GM19467 (cell line): ENCODE data around the gene NUDC.

Experiments used
- ATAC-seq: cut with Tn5 transposase; IDR thresholded peaks from one replicate; pipeline ENCODE4 v1.9.1; 2021; ENCODE audit warnings: mild to moderate bottlenecking, moderate library complexity; ENCODE audit not compliant: unreplicated experiment

Gene NUDC

DNA sequence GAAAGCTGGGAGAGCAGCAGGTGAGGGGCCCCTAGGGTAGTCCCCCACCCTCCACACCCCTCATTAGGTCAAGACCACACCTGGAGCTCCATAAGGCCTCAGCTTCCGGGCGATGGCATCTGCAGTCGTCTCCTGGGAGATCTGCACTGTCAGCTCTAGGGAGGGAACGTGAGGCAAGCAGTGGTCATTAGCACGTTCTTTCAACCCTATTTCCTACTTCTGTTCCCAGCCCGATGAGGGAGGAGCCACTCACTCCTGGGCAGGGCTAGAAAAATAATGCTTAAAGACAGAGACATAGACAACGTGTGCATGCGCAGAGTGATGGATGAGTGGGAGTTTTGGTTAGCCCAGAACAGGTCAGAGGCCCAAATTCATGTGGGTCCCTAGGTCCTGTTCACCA, 29.1 kb downstream of the NUDC start:
- no peak for ATAC-seq

DNA sequence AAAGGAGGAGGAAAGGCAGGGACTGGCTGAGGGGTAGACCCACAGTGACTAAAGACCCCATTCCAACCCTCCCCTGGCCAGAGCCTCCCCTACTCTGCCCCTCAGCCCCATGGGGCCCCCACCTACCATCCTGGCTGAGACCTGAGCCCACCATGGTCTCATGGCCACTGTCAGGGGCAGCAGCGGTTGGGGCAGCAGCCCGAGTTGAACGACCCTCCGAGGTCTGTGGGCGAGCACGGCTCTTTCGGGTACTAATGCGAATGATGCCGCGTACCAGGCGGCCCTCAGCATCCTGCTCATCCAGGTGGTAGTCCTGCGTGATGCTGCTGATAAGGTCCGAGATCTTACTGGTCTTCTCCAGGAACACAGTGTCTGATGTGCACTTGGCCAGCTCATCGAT, 29.7 kb downstream of the NUDC start:
- ATAC-seq: no peak

DNA sequence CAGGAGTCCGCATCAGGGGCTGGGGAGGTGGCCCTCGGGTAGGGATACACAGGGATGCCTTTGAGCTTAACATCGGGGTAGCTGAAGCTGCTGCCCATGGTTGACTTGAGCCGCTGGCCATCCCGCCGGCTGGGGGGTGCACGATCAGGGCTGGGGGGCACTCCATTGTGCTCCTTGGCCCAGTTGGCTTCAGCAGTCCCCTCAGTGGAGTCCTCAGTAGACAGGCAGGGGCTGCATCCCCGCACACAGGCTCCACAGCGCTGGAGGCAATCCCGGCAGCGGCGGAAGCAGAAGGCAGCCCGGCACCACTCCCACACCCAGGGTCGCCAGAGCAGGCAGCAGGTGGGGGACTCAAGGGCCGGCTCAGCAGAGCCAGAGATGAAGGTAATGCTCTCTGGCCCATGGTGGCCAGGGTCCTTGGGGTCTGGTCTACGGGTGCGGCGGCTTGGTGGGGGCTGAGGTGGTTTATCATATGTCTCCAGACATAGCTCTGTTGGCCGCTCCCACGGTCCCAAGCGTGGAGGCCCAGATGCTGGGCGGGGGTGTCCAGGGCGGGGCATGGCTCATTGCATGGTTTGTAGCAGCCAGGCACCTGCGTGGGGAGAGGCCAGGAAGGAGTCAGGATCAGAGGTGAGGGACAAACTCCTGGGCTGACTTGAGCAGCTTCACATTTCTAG, 30.4 kb downstream of the NUDC start:
- no peak for ATAC-seq

DNA sequence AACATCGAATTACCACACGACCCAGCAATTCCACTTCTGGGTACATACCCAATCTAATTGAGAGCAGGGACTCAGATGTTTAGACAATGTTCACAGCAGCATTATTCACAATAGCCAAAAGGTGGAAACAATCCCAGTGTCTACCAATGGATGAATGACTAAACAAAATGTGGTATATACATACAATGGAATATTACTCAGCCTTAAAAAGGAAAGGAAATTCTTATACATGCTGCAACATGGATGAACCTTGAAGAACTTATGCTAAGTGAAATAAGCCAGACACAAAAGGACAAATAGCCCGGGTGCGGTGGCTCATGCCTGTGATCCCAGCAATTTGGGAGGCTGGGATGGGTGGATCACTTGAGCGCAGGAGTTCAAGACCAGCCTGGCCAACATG, 31.8 kb downstream of the NUDC start:
- ATAC-seq: no peak

DNA sequence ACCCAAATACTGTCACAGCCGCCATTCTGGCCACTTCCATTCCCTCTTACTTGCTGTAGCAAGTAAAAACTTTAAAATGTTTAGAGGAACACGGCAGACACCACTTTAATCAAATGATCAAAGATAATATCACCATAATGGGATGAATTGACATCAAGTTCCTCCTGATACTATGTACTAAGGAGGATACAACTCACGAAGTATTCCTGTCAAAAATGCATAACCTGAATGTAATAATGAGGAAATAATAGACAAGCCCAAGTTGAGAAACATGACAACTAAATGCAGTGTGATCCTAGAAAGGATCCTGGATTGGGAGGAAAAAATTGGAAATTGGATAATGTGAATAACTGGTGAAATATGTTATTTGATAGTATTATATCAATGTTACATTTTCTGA, 34.8 kb downstream of the NUDC start:
- ATAC-seq: no peak

DNA sequence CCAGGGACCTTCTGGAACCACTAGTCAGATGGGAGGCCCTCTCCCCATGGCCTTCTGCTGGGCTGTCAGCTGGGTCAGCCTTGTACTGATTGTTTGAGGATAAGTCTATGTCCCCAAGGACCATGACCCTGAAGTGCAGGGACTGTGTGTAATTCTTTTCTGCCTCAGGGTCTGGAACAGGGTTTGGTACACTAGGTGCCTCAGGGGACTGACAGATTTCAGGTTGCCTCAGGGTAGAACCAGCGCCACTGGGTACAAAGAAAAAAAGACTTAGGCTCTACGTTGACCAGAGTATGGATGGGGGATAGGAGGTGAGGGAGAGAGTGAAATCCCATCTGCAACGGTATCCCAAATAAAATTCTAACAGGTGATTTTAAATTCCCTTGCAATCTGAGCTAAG, 35.8 kb downstream of the NUDC start:
- ATAC-seq: no peak

DNA sequence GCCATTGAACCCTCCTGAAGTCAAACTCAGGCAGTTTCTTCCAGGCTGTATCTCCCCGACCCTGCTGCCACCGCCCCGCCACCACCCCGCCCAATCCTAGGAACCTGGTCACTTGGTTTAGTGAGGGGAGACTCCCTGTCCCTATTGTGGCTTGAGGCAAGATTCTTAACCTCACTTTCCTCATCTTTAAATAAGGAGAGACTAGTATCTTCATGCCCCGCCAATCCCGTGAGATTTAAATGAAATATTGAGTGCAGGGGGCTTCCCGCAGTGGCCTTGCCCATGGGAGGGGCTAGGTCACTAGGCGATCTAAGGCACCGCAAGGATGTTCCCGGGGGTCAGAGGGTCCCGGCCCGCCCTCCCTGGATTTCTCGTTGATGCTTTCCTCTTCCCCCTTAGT, 37.7 kb downstream of the NUDC start:
- ATAC-seq: no peak

DNA sequence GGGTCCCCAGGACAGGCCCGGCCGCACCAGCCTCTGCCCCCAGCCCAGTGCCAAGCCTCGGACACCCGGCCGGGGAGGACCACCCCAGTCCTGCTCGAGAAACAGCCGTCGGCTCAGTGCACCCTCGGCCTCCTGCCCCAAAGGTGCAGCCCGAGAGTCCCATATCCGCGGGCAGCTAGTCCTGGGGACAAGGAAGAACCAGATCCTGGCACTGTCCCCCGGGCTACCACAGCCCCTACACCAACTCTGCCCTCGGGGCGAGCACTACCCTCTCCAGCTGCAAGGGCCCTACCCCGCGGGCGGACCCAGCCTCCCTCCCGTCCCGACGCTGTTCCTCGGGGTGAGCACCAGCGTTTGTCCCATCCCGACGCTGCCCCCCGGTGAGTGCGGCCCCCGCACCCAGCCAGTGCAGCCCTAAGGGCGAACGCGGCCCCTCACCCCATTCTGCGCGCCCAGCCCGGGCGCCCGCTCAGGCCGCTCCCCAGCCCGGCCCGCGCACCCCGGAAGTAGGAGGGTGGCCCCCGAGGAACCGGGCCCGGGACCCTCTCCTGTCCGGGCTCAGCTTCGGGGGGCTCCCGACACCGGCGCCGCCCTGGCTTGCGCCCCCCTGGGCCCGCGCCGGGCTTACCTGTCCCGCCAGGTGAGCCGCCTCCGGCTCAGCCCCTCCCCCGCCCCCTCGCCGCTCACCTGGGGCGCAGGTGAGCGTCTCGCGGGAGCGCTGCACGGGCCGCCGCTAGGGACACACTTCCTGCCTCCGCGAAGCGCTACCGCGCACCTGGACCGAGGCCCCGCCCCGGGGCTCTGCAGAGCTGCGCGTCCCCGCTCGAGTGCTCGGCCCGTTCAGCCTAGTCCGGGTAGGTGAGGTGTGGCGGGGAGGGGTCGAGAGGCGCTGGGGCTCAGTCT, 38.4 kb downstream of the NUDC start, which contains the start of gene KDF1:
KDF1 (minus strand) TSS at position 747 of the 903 bp plus-strand sequence. CDS start 8,088 bp downstream, outside the sequence.
- no peak for ATAC-seq

DNA sequence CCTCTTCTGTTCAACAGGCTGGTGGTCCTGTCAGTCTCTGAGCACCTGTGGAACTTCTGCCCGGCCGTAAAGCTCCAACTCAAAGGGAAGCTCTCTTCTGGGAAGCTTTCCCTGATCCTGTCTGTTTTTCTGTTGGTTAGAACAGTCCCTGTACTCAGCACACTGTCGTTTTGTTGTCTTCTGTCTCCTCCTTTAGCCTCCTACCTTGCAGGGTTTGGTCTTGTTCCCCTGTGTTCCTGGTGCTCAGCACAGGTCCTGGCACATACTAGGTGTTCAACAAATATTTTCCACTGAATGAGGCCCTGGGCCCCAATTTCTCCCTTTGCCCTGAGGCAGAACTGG, 39.1 kb downstream of the NUDC start:
- no peak for ATAC-seq

DNA sequence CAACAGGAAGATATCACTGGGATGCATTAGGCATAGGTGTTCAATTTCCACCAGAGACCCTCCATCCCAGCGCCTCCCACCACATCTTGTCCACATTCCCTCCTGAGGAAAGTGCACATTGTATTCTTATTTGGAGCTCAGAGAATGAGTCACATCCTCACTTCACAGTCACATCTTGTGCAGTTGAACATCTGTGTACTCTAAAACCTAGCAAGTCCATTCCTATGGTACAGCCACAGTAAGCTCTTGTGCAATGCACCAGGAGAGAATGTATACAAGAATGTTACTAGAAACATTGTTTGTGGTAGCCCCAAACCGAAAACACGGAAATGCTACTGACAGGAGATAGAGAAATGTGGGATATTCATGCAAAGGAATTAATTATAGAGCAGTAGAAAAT, 40.3 kb downstream of the NUDC start:
- ATAC-seq: no peak

DNA sequence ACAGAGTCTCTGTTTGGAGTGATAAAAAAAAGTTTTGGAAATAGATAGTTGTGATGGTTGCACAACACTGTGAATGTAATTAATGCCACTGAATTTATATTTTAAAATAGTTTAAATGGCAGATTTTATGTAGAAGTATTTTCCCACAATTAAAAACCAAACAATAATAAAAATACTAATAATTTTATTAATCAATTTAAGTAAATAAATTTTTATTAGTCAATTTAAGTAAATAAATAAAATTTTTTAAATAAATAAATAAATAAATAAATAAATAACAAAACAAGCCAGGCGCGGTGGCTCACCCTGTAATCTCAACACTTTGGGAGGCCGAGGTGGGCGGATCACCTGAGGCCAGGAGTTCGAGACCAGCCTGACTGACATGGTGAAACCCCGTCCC, 43.7 kb downstream of the NUDC start:
- ATAC-seq: no peak

DNA sequence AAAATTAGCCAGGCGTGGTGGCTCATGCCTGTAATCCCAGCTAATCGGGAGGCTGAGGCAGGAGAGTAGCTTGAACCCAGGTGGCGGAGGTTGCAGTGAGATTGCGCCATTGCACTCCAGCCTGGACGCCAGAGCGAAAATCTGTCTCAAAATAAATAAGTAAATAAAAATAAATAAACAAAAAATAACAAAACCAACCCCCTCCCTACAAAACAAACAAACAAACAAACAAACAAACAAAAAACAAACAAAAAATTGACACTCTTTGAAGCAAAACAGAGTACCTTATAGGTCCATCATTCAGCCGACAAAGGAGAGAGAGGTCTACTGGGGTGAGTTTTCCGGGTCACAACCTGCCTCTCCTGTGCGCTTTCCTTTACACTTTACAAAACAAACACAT, 44.1 kb downstream of the NUDC start:
- no peak for ATAC-seq

DNA sequence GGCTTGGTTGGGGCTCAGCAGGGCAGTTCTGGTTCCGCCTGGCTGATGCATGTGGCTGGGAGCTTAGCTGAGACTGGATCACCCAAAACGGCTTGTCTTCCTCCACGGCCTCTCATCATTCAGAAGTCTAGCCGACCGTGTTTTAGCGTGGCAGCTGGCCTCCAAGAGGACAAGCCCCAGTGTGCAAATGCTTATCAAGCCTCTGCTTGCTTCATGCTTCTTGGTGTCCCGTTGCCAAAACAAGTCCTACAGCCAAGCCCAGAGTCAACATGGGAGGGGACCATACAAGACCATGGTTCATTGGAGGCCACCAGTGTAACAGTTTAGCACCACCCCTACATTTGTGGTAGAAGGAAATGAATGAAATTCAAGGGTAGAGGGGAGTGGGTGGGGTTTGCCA, 49.3 kb downstream of the NUDC start:
- no peak for ATAC-seq

DNA sequence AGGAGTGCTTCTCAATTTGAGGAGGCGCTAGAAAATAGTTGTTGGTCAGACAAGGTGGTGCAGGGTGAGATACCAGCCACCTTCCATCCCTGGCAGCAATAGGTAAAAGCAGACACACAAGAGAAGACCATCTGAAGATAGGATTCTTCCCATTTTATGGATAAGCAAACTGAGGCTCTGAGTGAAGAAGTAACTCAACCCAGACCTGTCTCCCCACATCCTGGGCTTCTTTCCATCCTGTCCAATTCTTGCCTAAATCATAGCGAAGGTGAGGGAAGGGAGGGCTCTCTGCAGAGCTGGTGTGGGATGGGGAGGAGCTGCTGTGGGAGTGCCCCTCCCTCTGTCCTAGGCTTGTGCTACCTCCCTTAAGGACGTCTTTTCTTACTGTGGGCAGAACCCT, 50.0 kb downstream of the NUDC start:
- no peak for ATAC-seq

DNA sequence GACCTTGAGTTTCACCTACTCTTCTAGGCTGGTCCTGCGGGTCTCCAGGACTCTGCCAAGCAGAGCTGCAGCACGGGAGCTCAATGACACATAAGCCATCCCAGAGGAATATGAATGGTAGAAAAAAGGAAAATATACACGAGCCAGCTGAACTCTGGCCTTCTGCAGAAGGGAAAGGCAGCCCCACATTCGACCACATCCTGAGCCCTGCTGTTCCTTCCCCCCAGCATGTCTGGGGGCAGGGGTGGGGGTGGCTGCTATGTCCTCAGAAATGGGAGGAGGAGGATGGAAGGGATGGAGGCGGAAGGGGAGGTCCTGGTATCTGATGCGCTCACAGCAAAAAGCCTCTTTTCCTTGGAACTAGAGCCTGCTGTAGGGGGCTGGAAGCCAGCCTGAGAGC, 50.8 kb downstream of the NUDC start:
- ATAC-seq: no peak

DNA sequence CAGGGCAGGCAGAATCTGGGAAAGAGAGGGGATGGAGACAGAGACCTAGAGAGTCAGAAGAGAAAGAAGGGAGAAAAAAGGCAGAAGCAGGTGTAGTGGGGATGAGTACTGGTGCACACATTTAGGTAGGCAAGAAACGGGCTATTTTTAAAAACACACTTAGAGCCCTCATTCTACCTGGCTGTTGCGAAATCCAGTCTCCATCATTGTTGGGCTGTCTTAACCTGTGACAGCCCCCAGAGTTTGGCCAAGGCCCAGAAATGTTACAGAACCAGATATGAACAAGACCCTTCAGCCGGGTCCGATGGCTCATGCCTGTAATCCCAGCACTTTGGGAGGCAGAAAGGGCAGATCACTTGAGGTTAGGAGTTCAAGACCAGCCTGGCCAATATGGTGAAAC, 51.3 kb downstream of the NUDC start:
- ATAC-seq: no peak

DNA sequence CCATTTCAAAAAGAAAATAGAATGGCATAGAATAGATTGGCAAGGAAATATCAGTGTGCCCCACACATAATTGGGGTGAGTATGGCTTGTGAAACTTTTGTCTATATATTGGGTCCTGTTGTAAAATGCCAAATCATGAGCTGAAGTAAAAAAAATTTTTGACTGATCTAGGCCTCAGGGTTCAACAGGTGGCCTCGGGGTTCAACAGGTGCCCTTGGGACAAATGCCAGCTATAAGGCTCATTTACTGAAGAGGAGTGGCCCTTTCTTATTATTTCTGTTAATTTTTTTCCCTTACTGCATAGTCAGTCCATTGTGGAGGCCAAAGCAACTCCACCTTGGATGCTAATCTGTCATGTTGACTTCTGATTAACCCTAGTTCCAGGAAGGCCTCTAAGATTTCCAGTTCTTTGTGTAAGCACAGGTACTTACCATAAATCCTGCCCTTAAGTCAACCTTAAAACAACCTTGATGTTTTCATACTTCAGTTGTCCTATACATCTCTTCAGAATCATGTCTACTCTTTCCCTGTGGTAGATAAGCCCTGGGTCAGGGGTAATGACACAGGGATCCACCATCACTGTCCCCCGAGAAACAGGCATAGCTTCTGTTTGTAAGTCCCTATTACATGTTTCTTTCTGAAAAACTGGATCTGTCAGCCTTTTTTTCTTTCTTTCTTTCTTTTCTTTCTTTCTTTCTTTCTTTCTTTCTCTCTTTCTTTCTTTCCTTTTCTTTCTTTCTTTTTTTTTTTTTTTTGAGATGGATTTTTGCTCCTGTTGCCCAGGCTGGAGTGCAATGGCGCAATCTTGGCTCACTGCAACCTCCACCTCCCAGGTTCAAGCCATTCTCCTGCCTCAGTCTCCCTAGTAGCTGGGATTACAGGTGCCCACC, 55.3 kb downstream of the NUDC start:
- ATAC-seq: no peak

DNA sequence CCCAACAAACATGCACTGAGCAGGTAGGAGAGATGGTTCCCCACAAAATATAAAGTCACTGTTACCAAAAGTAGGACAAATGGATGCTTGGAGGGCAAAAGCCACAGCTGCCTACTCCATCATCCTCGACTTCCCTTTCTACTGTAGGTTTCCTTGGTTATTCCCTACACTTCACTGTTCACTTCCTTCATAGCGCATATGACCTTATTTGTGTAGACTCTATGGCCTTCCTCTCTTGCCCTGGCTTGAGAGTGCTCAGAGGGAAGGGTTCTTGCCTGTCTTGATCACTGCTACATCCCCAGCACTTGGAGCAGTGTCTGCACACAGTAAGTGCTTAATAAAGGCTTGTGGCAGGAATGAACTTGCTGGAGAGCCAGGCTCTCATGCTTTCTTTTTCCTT, 57.4 kb downstream of the NUDC start:
- ATAC-seq: no peak

DNA sequence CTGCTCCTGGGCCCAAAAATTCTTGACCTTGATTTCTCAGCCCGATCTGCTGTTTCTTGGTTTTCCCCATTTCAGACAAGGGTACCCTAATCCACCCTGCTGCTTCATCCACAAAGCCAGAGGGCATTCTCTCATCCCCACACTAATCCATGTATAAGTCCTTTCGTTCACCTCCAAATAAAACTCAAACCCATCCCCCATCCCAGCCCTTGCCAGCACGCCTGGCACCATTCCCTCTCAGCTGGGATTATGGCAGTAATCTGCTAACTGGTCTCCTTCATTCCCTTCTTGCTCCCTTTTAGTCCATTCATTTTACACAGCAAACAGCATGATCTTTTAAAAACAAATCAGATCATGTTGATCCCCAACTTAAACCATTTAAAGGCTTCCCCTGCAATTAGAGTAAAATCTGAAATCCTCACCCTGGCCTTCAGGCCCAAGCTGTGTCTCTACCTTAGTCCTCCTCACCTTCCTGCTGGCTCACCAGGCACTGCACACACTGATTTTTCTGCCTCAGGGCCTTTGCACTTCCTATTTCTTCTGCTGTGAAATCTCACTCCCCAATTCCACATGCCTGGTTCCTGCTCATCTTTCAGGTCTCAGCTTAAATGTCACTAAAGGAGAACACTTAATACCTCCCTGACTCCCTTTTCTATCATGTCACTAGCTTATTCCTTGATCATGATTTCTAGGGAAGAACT, 59.8 kb downstream of the NUDC start:
- ATAC-seq: no peak

DNA sequence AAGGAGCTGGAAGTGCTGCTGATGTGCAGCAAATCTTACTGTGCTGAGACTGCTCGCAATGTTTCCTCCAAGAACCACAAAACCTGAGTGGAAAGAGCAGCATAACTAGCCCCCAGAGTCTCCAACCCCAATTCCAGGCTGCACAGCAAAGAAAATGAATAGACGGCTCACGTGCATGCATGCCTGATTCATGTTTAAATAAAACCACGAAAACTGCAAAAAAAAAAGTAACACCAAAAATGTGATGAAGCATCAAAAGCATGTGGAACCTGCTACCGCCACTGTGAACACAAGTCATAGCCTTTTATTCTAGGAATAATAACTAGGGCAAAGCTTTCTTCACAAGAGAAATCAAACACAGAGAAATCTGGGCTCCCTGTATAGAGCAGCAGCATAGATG, 62.3 kb downstream of the NUDC start:
- ATAC-seq: no peak

DNA sequence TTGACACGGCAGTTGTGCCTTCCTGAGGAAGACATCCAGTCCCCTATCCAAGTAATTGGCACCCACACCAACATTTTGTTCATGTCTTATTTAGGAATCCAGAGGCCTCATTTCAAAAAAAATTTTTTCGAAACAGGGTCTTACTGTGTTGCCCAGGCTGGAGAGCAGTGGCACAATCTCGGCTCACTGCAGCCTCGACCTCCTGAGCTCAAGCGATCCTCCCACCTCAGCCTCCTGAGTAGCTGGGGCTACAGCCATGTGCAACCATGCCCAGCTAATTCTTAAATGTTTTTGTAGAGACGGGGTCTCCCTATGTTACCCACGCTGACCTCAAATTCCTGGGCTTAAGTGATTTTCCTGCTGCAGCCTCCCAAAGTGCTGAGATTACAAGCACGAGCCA, 62.7 kb downstream of the NUDC start:
- ATAC-seq: no peak
